ENCODE results near the gene EVI5L. TPM values are rescaled to one million over a fixed set of nuclear protein-coding genes. Genes with fewer than 3 reads are reported as not detected.

Gene EVI5L
- total RNA-seq, 1 experiment from 2014 or later: 6.4 TPM

- in situ Hi-C loops (cut with HindIII; ENCODE audit: low pct_unique_long_range_greater_than_20kb, low sequenced_read_pairs) (no loop called here), intact Hi-C loops (cut with micrococcal nuclease; ENCODE audit: unreplicated experiment) (no loop called here)
- Histone ChIP-seq H3K4me3 (ENCODE audit: low read depth in 2 of 2, low read length in 2 of 2) (no peak overlapping the region), H3K36me3 (ENCODE audit: control insufficient read depth, insufficient read depth, low read length) (no peaks in the 10 kb centered on the region; the same call in 1 of the 2 replicates), H3K4me1 (ENCODE audit: control insufficient read depth, insufficient read depth, low read length) (peaks cover 12% of the 10 kb centered on the region), H3K27me3 (ENCODE audit: control insufficient read depth, insufficient read depth, low read length) (no peaks in the 10 kb centered on the region), H3K27ac (ENCODE audit: low read length) (no peak overlapping the region), H3K9me3 (ENCODE audit: control insufficient read depth, insufficient read depth, low read depth, low read length) (no peaks in the 10 kb centered on the region)
- POLR2A ChIA-PET: no interaction called here
- BruUV-seq (replicated peaks): no TSS peak
- CTCF ChIA-PET: no interaction called here
- DNase-seq (ENCODE audit: low read depth, low spot score): no peak
- TF ChIP-seq POLR2AphosphoS5 (IDR thresholded peaks at IDR 0.05; ENCODE audit: low read depth, low read length): no peak
- TF ChIP-seq REST (IDR thresholded peaks at IDR 0.05; ENCODE audit: insufficient read depth in 1 of 2, low read depth in 2 of 2, low read length in 1 of 2): no peak
- no peak for TF ChIP-seq TCF7L2 (IDR thresholded peaks at IDR 0.05; ENCODE audit: low read depth, low read length)
- TF ChIP-seq CTCF (IDR thresholded peaks at IDR 0.05): no peak
- no peak for TF ChIP-seq SIN3A (IDR thresholded peaks at IDR 0.05; ENCODE audit: borderline replicate concordance, insufficient read depth, low read depth, low read length)
- ATAC-seq: no peak
Measured at GRCh38 chr19:7909471-7910067, 79.6 kb downstream of the EVI5L start.

GRCh38 chr19:7910321-7911161 is 80.5 kb downstream of the EVI5L start:
- POLR2A ChIA-PET: no interaction called here
- no TSS peak for BruUV-seq (replicated peaks)
- no peak for DNase-seq (ENCODE audit: low read depth, low spot score)
- no peaks in the 10 kb centered on the region for H3K9me3 ChIP-seq (ENCODE audit: control insufficient read depth, insufficient read depth, low read depth, low read length)
- no peak for TF ChIP-seq TCF7L2 (IDR thresholded peaks at IDR 0.05; ENCODE audit: low read depth, low read length)
- TF ChIP-seq REST (IDR thresholded peaks at IDR 0.05; ENCODE audit: insufficient read depth in 1 of 2, low read depth in 2 of 2, low read length in 1 of 2): no peak
- no peak for TF ChIP-seq SIN3A (IDR thresholded peaks at IDR 0.05; ENCODE audit: borderline replicate concordance, insufficient read depth, low read depth, low read length)
- no peak for TF ChIP-seq POLR2AphosphoS5 (IDR thresholded peaks at IDR 0.05; ENCODE audit: low read depth, low read length)
- TF ChIP-seq CTCF (IDR thresholded peaks at IDR 0.05): no peak
- no peak for ATAC-seq
- peaks cover 6% of the 10 kb centered on the region for H3K4me1 ChIP-seq (ENCODE audit: control insufficient read depth, insufficient read depth, low read length)
- H3K27me3 ChIP-seq (ENCODE audit: control insufficient read depth, insufficient read depth, low read length): no peaks in the 10 kb centered on the region
- H3K36me3 ChIP-seq (ENCODE audit: control insufficient read depth, insufficient read depth, low read length): no peaks in the 10 kb centered on the region
- intact Hi-C loops (cut with micrococcal nuclease; ENCODE audit: unreplicated experiment) (no loop called here), in situ Hi-C loops (cut with HindIII; ENCODE audit: low pct_unique_long_range_greater_than_20kb, low sequenced_read_pairs) (no loop called here)
- no peak overlapping the region for H3K4me3 ChIP-seq (ENCODE audit: low read depth in 2 of 2, low read length in 2 of 2)
- no peak overlapping the region for H3K27ac ChIP-seq (ENCODE audit: low read length)
- CTCF ChIA-PET: no interaction called here

All from Panc1 (cell line).